ENCODE results near the gene PPFIA4. TPM values are rescaled to one million over a fixed set of nuclear protein-coding genes. Genes with fewer than 3 reads are reported as not detected.

The PPFIA4 gene
- total and polyA plus RNA-seq, 11 donors: 11.2 to 50.3 (median 35.5) TPM

DNA sequence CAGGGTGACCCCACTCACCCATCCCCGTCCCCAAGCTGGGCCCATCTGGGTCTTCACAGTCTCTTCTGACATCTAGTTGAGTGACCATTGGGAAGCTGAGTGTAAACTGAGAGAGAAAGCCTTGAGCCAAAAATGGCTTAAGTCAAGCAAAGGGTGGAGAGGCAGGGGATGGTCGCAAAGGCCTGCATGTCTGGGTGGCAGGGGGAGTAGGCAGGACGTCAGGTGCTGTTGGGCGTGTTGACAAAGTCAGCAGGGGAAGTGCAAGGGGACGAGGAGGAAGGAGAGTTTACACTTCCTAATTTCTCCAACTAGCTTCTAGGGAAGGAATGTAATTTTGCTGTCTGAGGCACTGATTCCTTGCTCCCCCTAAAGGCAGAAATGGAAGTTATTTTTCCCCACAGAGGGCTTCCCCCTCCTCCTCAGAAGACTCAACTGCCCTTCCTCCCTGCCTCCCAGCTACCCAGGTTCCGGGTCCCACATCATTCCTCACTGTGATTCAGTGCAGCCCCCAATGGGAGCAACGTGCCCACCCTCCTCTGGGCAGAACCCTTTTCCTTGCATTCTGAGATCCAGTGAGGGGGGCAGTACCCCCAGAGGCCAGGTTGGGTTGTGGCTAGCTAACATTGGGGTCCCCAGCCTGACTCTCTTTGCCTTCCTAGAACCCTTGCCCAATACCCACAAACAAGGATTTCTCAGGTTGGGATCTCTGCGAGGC, 100.0 kb downstream of the PPFIA4 start:
- intact Hi-C loops (cut with DNase I): loop anchor here in 9 of 10 donors (5.0 kb wide), 2 partner anchors 84 to 89 kb away; no protein-coding TSS in a partner anchor
- WGBS, 4 donors: 36 to 41% (median 39%) methylated on average over 8 of the region's 8 CpGs
- Histone ChIP-seq H3K9me3 (no peaks in the 10 kb centered on the region), H3K36me3 (no peaks in the 10 kb centered on the region), H3K4me1 (peaks cover 0 to 57% (median 38%) of the 10 kb centered on the region in 12 donors), H3K27ac (no peak overlapping the region), H3K4me3 (no peak overlapping the region), H3K27me3 (peaks cover 0 to 56% (median 0%) of the 10 kb centered on the region in 9 donors)
- DNase-seq (no peak), ATAC-seq (no peak)
- TF ChIP-seq, protein P1, sequence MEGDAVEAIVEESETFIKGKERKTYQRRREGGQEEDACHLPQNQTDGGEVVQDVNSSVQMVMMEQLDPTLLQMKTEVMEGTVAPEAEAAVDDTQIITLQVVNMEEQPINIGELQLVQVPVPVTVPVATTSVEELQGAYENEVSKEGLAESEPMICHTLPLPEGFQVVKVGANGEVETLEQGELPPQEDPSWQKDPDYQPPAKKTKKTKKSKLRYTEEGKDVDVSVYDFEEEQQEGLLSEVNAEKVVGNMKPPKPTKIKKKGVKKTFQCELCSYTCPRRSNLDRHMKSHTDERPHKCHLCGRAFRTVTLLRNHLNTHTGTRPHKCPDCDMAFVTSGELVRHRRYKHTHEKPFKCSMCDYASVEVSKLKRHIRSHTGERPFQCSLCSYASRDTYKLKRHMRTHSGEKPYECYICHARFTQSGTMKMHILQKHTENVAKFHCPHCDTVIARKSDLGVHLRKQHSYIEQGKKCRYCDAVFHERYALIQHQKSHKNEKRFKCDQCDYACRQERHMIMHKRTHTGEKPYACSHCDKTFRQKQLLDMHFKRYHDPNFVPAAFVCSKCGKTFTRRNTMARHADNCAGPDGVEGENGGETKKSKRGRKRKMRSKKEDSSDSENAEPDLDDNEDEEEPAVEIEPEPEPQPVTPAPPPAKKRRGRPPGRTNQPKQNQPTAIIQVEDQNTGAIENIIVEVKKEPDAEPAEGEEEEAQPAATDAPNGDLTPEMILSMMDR (IDR thresholded peaks at IDR 0.05): peak in 11 of 12 donors; percentile 17 to 61 (median 34)
- no peak for TF ChIP-seq POLR2A (IDR thresholded peaks at IDR 0.05)

- no peak for ATAC-seq
- Histone ChIP-seq H3K4me1 (peaks cover 0 to 63% (median 39%) of the 10 kb centered on the region in 12 donors), H3K27ac (peak overlapping the region in 10 of 12 donors; percentile 45 to 90 (median 84)), H3K4me3 (peak overlapping the region in 11 of 12 donors; percentile 22 to 54 (median 46)), H3K27me3 (peaks cover 0 to 54% (median 0%) of the 10 kb centered on the region in 9 donors), H3K9me3 (no peaks in the 10 kb centered on the region), H3K36me3 (no peaks in the 10 kb centered on the region)
- no peak for TF ChIP-seq POLR2A (IDR thresholded peaks at IDR 0.05)
- TF ChIP-seq, protein P1 (IDR thresholded peaks at IDR 0.05): no peak
- no peak for DNase-seq
- 20 to 38% (median 23%) methylated on average over 11 to 12 of the region's 12 CpGs for WGBS, 4 donors
- intact Hi-C loops (cut with DNase I): loop anchor here in 9 of 10 donors (5.0 kb wide), 2 partner anchors 85 to 90 kb away; no protein-coding TSS in a partner anchor
Observed at GRCh38 chr1:203126866-203127665, 100.8 kb downstream of the PPFIA4 start.

GRCh38 chr1:203127666-203128430, 101.6 kb downstream of the PPFIA4 start, which contains the start of gene ADORA1:
Gene ADORA1, plus strand, starts transcription at chr1:203127726. Its CDS starts 1,116 bp downstream, at chr1:203128842.
- ATAC-seq: peak; percentile 73 to 88 (median 86)
- intact Hi-C loops (cut with DNase I): loop anchor here in 9 of 10 donors (5.0 kb wide), 2 partner anchors 86 to 91 kb away; no protein-coding TSS in a partner anchor
- TF ChIP-seq, protein P1 (IDR thresholded peaks at IDR 0.05): peak in 3 of 12 donors; percentile 12 to 22 (median 16)
- TF ChIP-seq POLR2A (IDR thresholded peaks at IDR 0.05): no peak
- Histone ChIP-seq H3K27me3 (peaks cover 0 to 55% (median 0%) of the 10 kb centered on the region in 9 donors), H3K4me1 (peaks cover 0 to 65% (median 40%) of the 10 kb centered on the region in 12 donors), H3K9me3 (no peaks in the 10 kb centered on the region), H3K36me3 (no peaks in the 10 kb centered on the region), H3K4me3 (peak within 1 kb of the TSS; percentile 22 to 54 (median 44)), H3K27ac (peak within 1 kb of the TSS; percentile 16 to 90 (median 83))
- peak; percentile 67 to 85 (median 71) for DNase-seq
- WGBS, 4 donors: 0 to 1% (median 0%) methylated on average over 12 to 51 of the region's 51 CpGs
